SK-N-MC (cell line): Measurements from ENCODE around the gene FEV.

Source experiments
- DNase-seq: peaks from one replicate; pipeline ENCODE4 v3.0.0-alpha.2; 2011; ENCODE audit warnings: low read depth, low spot score
- H3K27ac ChIP-seq: fragments of 200-600 bp; sonication (generic); 2 replicates; pipeline ENCODE4 v1.5.1; 2016; ENCODE audit warnings: mixed run types
- H3K36me3 ChIP-seq: fragments of 200-600 bp; sonication (generic); 2 replicates; pipeline ENCODE4 v1.6.1; 2017; ENCODE audit warnings: antibody characterized with exemption, low read length, mixed read lengths; ENCODE audit not compliant: insufficient read depth
- H3K4me3 ChIP-seq: fragments of 200-600 bp; sonication (generic); 2 replicates; pipeline ENCODE4 v1.5.1; 2016
- H3K9ac ChIP-seq: fragments of 200-600 bp; sonication (generic); 2 replicates; pipeline ENCODE4 v1.8.0; 2017; ENCODE audit warnings: mixed run types, mixed read lengths; ENCODE audit not compliant: insufficient read length
- H3K9me3 ChIP-seq: fragments of 200-600 bp; sonication (generic); 2 replicates; pipeline ENCODE4 v1.6.1; 2017; ENCODE audit warnings: low read depth, mild to moderate bottlenecking, antibody characterized with exemption, low read length, moderate library complexity, mixed read lengths
- EZH2 ChIP-seq: fragments of 200-600 bp; sonication (generic); IDR thresholded peaks from one replicate; pipeline ENCODE4 v1.6.1; 2017; ENCODE audit warnings: antibody characterized with exemption
- FOXP2 ChIP-seq: optimal IDR thresholded peaks from 2 replicates; pipeline ENCODE3; 2011; ENCODE audit warnings: mild to moderate bottlenecking, moderate library complexity; ENCODE audit not compliant: insufficient read depth; ENCODE audit errors: extremely low read length, control extremely low read depth
- POLR2AphosphoS5 ChIP-seq: IDR thresholded peaks from 2 replicates; pipeline ENCODE4 v1.6.1; 2012; ENCODE audit warnings: mild to moderate bottlenecking, low read depth, low read length, borderline replicate concordance

FEV gene

DNA sequence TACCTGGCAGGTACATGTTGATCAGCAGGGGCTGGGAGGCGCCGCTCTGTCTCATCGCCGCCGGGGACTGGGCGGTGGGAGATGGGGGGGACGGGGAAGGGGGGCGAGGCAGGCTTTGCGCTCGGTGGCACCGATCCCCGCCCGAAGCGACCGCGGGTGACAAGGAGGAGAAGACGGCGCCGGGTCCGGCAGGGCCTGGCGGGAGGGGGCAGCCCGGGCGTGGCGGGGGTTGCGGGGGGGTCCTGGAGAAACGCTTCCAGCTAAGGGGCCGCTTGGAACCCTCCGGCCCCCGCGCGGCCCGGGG, at the start of gene FEV:
Gene FEV (minus strand): TSS at position 164 of the 304 bp plus-strand sequence. CDS start 109 bp downstream, at position 55.
- Histone ChIP-seq H3K36me3 (no peaks in the 10 kb centered on the region), H3K4me3 (peak within 1 kb of the TSS; percentile 71), H3K9me3 (no peaks in the 10 kb centered on the region), H3K9ac (no peak within 1 kb of the TSS), H3K27ac (no peak within 1 kb of the TSS)
- DNase-seq = no peak
- TF ChIP-seq FOXP2 (no peak), EZH2 (no peak), POLR2AphosphoS5 (no peak)

DNA sequence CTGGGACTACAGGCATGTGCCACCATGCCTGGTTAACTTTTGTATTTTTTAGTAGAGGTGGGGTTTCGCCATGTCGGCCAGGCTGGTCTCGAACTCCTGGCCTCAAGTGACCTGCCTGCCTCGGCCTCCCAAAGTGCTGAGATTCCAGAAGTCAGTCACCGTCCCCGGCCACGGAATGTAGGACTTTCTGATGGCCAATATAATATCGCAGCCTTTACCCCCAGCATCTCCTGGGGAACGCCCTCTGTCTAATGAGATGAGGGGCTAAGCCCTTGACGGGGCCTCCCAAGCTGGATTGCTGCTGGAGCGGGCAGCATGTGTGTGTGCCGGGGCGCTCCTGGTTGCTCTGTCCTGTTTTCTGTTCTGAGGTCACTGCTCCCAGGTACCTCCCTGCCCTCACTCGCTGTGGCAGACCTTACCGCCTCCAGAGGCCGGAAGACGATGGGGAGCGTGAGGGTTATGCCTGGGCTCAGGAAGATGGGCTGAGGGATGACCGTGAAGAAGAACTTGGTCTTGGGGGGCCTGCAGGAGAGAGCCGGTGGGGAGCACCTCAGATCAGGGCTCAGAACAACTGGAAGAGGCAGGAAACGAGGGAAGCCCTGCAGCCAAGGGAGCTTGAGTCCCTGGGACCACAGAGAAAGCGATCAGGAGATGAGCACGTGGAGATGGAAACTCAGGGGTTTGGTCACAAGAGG, 47.2 kb upstream of the FEV start:
- DNase-seq = no peak
- H3K9ac ChIP-seq = no peak overlapping the region
- H3K9me3 ChIP-seq = no peaks in the 10 kb centered on the region
- H3K27ac ChIP-seq = no peak overlapping the region
- TF ChIP-seq EZH2 (no peak), POLR2AphosphoS5 (no peak), FOXP2 (no peak)
- no peaks in the 10 kb centered on the region for H3K36me3 ChIP-seq
- no peak overlapping the region for H3K4me3 ChIP-seq

DNA sequence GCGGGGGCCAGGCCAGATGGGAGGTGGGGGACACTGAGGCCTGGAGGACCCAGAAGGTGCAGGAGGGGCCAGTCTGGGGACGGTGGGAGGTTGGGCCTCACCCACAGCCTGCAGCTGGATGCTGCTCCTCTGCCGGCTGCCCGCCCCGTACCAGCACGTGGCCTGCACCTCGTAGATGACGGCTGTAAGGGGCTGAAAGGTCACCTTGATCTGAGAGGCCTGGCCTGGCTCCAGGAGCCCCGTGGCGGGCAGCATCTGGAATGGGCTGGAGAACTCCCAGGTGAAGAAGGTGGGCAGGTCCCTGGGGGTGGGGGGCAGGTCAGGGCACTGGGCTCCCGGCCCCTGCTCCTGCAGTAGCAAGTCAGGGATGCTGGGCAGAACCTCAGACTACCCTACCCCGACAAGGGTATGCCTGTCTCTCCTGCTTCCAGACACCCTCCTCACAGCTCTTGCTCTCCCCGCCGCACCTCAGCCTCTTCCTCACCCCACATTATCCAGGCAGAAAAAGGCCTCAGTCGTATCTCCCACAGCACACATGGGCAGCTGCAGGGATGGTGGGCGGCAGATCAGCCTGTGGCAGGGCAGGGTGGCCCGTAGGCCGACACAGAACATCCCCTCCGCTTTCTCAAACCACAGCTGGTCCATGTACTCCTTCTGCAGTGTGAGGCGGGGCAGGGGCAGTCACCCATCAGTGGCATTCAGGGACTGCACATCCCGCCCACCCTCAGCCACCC, 46.2 kb upstream of the FEV start:
- no peak overlapping the region for H3K27ac ChIP-seq
- no peak overlapping the region for H3K4me3 ChIP-seq
- H3K9me3 ChIP-seq = no peaks in the 10 kb centered on the region
- no peaks in the 10 kb centered on the region for H3K36me3 ChIP-seq
- H3K9ac ChIP-seq = no peak overlapping the region
- TF ChIP-seq FOXP2 (no peak), POLR2AphosphoS5 (no peak), EZH2 (no peak)
- no peak for DNase-seq

DNA sequence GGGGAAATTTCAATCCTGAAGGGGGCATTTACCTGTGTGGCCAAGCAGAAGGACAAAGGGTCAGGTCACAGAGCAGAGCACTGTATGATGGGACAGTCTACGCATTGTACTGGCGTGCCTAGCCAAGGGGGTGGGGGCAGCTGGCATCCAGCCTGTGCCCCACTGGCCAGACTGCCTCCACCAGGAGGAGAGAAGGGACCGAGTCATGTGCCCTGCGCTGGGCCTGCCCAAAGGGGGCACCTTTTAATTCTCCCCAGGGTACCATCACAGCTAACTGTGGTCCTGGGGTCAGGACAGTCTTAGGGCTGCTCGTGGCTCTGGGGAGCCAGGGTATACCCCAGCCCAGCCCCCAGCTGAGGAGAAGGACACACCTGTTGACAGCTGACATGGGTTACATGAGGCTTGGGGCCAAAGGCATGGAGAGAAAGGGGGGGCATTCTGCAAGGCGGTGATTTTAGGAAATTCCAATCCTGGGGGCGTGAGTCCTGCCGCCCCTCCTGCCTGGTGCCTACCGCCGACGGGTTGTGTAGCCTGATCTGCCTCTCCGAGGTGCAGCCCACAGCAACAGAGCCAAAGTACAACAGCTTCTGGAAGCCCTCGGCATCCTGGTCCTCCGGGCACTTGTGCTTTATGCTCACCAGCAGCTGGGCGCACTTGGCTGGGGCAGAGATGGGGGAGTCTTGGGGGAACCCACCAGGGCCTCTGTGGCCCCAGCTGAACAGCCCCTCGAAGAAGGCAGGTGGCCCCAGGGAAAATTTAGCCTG, 45.4 kb upstream of the FEV start:
- TF ChIP-seq POLR2AphosphoS5 (no peak), EZH2 (no peak), FOXP2 (no peak)
- Histone ChIP-seq H3K27ac (no peak overlapping the region), H3K9me3 (no peaks in the 10 kb centered on the region)

DNA sequence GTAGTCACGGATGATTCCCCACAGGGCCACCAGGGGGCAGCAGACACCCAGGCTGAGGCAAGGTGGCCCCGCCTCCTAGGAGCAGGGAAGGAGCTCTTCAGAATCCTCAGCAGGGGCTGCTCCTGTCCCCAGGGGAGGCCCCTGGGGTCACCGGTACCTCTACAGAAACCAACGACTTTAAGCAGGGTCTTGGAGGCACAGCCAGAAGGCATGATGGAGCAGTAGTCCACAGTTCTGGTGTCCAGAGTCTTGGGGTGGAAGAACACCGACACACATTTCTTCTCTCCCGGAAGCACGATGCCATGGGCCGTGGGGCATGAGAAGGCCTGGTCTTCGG, 44.8 kb upstream of the FEV start:
- Histone ChIP-seq H3K9ac (no peak overlapping the region), H3K36me3 (no peaks in the 10 kb centered on the region), H3K4me3 (no peak overlapping the region), H3K27ac (no peak overlapping the region), H3K9me3 (no peaks in the 10 kb centered on the region)
- TF ChIP-seq POLR2AphosphoS5 (no peak), EZH2 (no peak)
- DNase-seq = no peak

More for the DNA sequence above, 45.4 kb upstream of the FEV start:
- no peak for DNase-seq
- Histone ChIP-seq H3K4me3 (no peak overlapping the region), H3K36me3 (no peaks in the 10 kb centered on the region), H3K9ac (no peak overlapping the region)

DNA sequence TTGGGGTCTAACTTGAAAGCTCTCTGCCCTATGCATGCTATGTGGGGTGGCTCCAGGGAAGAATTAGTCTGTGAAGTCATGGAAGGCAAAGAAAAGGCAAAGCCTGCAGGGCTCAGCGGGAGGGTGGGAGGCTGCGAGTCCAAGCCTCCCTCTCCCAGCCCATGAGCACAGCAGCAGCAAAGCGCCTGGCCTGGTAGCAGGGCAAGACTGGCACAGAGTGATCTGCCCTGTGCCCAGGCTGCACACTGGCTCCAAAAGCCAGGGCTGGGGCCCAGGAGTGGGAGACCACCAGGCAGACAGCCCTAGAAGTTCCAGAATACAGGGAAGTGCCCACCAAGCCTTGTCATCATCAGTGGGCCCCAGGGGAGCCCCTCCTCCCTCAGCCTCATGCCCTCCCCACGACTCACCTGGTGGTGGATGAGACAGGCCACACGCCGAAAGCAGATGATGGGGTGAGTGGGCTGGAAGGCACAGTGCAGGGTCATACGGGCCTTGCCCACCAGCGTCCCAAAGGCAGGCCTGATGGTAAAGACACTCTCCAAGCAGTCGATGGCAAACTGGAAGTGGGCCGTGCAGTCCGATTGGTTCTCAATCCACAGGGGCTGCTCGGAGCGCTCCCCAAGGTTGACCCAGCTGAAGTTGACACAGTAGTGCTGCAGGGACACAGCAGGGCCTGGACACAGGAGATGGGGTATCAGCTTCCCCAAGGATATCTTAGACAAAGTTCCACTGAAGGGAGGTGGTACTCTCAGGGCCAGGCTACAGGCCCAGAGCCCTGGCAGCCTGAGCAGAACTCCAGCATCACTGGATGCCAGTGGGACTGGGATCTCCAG, 44.2 kb upstream of the FEV start:
- Histone ChIP-seq H3K27ac (no peak overlapping the region), H3K9me3 (no peaks in the 10 kb centered on the region), H3K9ac (no peak overlapping the region), H3K36me3 (no peaks in the 10 kb centered on the region), H3K4me3 (no peak overlapping the region)
- no peak for TF ChIP-seq FOXP2
- TF ChIP-seq POLR2AphosphoS5 = no peak
- TF ChIP-seq EZH2 = no peak
- no peak for DNase-seq

DNA sequence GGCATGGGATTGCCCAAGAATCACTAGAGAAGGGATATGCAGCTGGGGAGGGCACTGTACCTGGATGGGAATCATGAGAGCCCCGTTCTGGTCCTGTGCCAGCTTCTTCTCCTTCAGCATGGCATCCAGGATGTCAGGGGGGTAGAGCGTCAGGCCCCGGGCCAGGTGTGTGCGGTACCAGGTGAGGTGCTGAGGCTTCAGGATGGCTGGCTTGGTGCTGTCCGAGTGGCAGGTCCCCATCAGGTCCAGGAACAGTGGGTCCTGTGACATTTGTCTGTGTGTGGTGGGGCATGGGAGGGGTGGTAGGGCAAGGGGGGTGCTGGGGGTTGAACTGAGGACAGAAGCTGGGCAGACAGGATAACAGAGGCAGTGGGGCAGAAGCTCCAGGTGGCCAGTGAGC, 43.2 kb upstream of the FEV start:
- Histone ChIP-seq H3K27ac (no peak overlapping the region), H3K9me3 (no peaks in the 10 kb centered on the region), H3K36me3 (no peaks in the 10 kb centered on the region), H3K4me3 (no peak overlapping the region), H3K9ac (no peak overlapping the region)
- no peak for DNase-seq
- TF ChIP-seq FOXP2 = no peak
- TF ChIP-seq POLR2AphosphoS5 = no peak
- no peak for TF ChIP-seq EZH2
